Subcutaneous abdominal adipose tissue (tissue), 5 donors: ENCODE data around the gene PACRG.

Source experiments
- H3K27ac ChIP-seq: one replicate; pipeline ENCODE4 v1.7.0; 2013; ENCODE audit warnings: low read depth, mild to moderate bottlenecking, inconsistent platforms, low read length, moderate library complexity
- H3K27me3 ChIP-seq, 5 donors: one replicate each; pipeline ENCODE4 v1.7.0; 2013; ENCODE audit warnings: low read length in 5 of 5, inconsistent platforms in 1 of 5; ENCODE audit not compliant: control insufficient read depth in 5 of 5, insufficient read depth in 4 of 5
- H3K36me3 ChIP-seq, 5 donors: one replicate each; pipeline ENCODE4 v1.7.0; 2013; ENCODE audit warnings: low read length in 5 of 5; ENCODE audit not compliant: control insufficient read depth in 5 of 5, insufficient read depth in 5 of 5
- H3K4me1 ChIP-seq, 5 donors: one replicate each; pipeline ENCODE4 v1.7.0; 2013; ENCODE audit warnings: low read length in 5 of 5, mild to moderate bottlenecking in 3 of 5, moderate library complexity in 1 of 5; ENCODE audit not compliant: control insufficient read depth in 5 of 5, insufficient read depth in 5 of 5
- H3K4me3 ChIP-seq, 5 donors: one replicate each; pipeline ENCODE4 v1.7.0; 2013; ENCODE audit warnings: low read length in 5 of 5, low read depth in 1 of 5
- H3K9ac ChIP-seq, 5 donors: one replicate each; pipeline ENCODE4 v1.7.0; 2013; ENCODE audit warnings: low read length in 5 of 5, mild to moderate bottlenecking in 4 of 5, moderate library complexity in 3 of 5
- H3K9me3 ChIP-seq, 5 donors: one replicate each; pipeline ENCODE4 v1.7.0; 2013; ENCODE audit warnings: low read length in 5 of 5; ENCODE audit not compliant: control insufficient read depth in 5 of 5
- donor health status: healthy.
- donor health status: healthy.
- donor health status: healthy.
- donor health status: healthy.
- donor health status: healthy.

PACRG gene

DNA sequence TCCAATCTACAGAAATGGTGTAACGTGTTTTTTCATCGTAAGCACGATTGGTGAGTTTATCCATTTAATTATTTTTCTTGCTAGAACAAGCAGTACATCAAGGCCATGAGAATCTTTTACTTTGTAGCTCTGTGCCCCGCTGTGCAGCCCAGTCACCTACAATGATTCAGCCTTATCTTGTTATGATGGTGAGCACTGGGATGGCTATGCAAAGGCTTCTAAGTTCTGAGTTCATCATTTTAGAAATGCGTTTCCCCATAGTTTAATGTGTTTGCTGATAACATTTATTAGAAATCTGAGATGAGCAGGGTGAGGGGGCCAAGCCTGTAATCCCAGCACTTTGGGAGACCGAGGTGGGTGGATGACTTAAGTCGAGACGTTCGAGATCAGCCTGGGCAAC is 575.0 kb downstream of the PACRG start:
- H3K27ac ChIP-seq = no peak overlapping the region

DNA sequence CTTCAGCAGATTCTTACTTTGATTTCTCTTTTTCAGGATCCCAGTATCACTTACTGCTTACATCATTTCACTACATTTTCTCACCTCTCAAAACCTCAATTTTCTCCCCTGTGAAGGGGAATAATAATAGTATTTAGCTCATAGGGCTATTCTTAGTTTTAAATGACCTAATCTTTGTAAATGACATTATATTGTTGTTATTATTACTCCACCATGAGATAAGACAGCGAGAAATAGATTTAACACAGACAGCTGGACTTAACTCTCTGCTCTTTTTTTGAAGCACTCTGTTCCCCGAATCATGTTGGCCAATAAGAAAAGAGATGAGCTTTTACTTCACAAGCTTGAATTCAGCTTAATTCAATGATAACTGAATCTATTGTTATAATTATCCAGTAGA is 578.2 kb downstream of the PACRG start:
- H3K9me3 ChIP-seq = no peaks in the 10 kb centered on the region
- H3K4me1 ChIP-seq = peaks cover 0 to 14% (median 5%) of the 10 kb centered on the region in 5 donors
- no peaks in the 10 kb centered on the region for H3K36me3 ChIP-seq
- H3K9ac ChIP-seq = no peak overlapping the region
- H3K4me3 ChIP-seq = no peak overlapping the region
- H3K27me3 ChIP-seq = no peaks in the 10 kb centered on the region
- no peak overlapping the region for H3K27ac ChIP-seq

More for the DNA sequence above, 575.0 kb downstream of the PACRG start:
- Histone ChIP-seq H3K9me3 (no peaks in the 10 kb centered on the region), H3K4me1 (peaks cover 0 to 5% (median 3%) of the 10 kb centered on the region in 5 donors), H3K36me3 (no peaks in the 10 kb centered on the region), H3K9ac (no peak overlapping the region), H3K27me3 (no peaks in the 10 kb centered on the region), H3K4me3 (no peak overlapping the region)

DNA sequence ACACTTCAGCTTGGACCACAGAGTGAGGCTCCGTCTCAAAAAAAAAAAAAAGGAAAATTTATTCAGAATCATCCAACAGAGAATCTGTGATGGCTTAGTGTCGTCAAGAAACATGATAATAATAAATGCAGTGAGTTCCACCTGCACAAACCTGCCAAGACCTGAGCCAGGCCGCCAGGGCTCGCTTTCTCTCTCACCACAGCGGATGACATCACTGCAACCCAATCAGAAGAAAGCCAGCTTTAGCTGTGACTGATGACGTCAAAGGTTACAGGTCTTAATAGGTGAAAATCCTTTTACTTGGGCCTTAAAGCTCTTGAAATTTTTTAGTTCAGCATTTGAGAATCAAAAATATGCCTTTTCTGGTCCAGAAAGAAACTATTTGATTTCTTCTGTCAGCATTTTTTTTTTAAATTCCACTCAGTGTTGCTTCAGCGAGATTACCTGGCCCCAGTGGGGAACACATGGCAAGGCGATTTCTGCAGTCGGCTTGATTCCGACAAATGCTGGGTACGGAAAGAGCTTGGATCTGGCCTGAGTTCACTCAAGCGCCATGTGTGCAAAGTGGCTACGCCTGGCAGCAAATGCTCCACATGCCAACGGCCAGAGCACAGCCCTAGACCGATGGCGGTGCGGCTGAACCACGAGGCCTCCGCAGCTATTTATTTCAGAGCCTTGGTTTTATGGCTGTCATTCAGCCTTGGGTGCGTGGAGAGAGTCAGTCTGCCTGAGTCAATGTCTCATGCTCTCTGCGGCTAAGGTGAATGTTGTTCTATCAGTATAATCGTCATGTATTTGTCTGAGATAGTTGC is 581.1 kb downstream of the PACRG start:
- Histone ChIP-seq H3K9me3 (no peaks in the 10 kb centered on the region), H3K36me3 (no peaks in the 10 kb centered on the region), H3K27me3 (no peaks in the 10 kb centered on the region), H3K4me1 (peaks cover 0 to 10% (median 0%) of the 10 kb centered on the region in 5 donors), H3K4me3 (no peak overlapping the region), H3K9ac (no peak overlapping the region), H3K27ac (no peak overlapping the region)

DNA sequence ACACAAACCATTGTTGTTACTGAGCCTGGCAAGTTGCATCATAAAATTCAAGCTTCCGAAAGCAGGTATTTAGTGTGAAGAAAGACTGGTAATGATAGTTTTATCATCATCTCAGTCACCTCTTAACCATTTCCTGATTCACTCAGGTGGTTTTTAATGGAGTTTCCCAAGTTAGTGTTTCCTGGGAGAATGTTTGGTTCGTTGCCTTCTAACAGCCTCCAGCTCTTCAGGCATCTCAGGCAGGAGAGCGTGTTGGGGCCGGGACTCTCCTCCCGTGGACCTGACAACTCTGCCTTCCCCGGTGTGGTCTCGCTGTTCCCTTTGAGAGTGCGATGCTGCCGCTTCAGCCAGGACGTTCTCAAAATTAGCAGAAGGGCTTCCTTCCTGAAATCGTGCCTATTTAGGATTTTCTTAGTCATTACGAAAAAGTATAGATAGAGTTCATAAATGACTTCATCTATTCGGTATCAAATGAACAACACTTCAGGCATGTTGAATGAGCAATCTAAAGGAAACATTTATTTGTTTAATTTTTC is 581.8 kb downstream of the PACRG start:
- Histone ChIP-seq H3K27me3 (no peaks in the 10 kb centered on the region), H3K4me1 (peaks cover 0 to 10% (median 0%) of the 10 kb centered on the region in 5 donors), H3K9me3 (no peaks in the 10 kb centered on the region), H3K27ac (peak overlapping the region; percentile 33), H3K9ac (peak overlapping the region in 1 of 5 donors; percentile 28), H3K4me3 (peak overlapping the region in 2 of 5 donors; percentile 40 to 48), H3K36me3 (no peaks in the 10 kb centered on the region)

DNA sequence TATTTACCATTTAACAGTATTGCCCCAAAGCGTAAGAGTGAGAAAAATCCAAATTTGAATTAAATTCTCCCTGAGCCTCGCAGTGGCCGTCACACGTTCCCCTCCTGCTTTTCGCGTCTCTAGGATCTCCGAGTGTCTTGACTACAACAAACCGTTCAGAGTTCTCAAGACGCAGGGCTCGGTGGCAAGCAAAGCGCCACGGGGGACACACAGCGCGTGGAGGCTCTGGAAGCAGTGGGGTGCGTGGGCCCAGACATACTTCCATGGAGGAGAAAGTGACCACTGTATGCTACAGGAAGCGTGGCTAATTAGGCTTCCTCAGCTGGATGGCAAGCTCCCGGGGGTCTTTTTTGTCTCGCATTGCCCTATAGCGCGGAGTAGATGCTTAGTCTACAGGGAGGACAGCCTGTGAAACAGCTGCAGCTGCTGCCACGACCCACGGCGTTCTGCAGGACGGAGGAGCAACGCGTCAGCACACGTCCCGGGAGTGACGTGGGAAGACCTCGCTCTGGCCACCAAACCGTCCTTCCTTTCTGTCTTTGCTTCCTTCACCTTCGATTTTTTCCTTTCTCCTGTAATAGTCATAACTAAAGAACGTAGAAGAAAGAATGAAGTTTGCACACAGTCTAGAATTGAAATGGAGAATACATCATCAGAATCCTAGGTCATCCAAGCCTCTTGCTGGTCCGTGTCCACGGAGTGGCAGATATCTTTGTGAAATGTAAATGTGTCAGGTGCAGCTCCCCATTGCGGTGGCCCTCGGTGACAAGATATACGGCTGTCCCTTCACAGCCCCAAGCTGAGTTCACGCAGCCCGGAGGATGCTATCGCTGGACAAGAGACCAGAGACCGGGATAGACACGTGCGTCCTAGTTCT is 582.6 kb downstream of the PACRG start:
- Histone ChIP-seq H3K9me3 (no peaks in the 10 kb centered on the region), H3K4me3 (peak overlapping the region in 3 of 5 donors; percentile 26 to 48 (median 40)), H3K36me3 (no peaks in the 10 kb centered on the region), H3K27me3 (no peaks in the 10 kb centered on the region), H3K9ac (peak overlapping the region in 1 of 5 donors; percentile 28), H3K4me1 (peaks cover 0 to 10% (median 0%) of the 10 kb centered on the region in 5 donors), H3K27ac (peak overlapping the region; percentile 33)

DNA sequence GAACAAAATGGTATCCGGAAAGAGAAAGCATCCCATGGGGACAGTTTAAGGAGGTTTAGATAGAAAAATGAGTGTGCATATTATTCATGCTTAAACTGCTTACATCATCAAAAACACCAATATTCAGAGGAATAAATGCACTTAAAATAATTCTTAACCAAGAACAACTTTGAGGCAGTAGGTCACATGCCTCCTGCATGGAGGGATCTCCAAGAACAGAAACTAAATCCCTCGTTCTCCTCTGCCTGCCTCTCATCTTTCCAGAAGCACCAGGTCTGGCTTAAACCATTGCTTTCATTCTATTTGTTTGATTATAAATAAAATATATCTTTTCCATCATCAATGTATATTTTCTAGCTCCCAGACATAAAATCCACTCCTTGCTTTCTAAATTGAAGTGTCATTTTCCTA is 583.2 kb downstream of the PACRG start:
- no peaks in the 10 kb centered on the region for H3K9me3 ChIP-seq
- H3K4me1 ChIP-seq = peaks cover 0 to 10% (median 0%) of the 10 kb centered on the region in 5 donors
- no peaks in the 10 kb centered on the region for H3K27me3 ChIP-seq
- no peak overlapping the region for H3K27ac ChIP-seq
- H3K36me3 ChIP-seq = no peaks in the 10 kb centered on the region
- H3K4me3 ChIP-seq = no peak overlapping the region
- H3K9ac ChIP-seq = no peak overlapping the region

DNA sequence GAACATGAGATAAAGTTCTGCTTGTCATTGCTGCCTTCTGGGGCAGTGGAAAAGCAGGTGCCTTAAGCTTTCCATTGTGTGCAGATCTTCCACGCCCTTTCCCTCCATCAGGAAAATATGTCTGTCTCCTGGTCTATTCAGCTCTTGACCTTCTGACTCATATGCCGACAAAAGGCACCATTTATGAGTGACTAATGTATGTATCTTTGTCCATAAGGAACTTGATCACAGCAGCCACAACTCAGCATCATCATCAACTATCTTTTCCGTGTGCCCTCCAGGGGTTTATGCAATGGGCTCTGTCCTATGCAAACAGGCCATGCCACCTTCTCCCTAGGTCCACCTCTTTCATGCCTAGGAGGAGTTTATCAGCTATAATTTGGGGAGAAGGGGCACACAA is 584.1 kb downstream of the PACRG start:
- Histone ChIP-seq H3K27me3 (no peaks in the 10 kb centered on the region), H3K9ac (no peak overlapping the region), H3K4me3 (no peak overlapping the region), H3K9me3 (no peaks in the 10 kb centered on the region), H3K27ac (no peak overlapping the region), H3K4me1 (peaks cover 0 to 10% (median 0%) of the 10 kb centered on the region in 5 donors), H3K36me3 (no peaks in the 10 kb centered on the region)

DNA sequence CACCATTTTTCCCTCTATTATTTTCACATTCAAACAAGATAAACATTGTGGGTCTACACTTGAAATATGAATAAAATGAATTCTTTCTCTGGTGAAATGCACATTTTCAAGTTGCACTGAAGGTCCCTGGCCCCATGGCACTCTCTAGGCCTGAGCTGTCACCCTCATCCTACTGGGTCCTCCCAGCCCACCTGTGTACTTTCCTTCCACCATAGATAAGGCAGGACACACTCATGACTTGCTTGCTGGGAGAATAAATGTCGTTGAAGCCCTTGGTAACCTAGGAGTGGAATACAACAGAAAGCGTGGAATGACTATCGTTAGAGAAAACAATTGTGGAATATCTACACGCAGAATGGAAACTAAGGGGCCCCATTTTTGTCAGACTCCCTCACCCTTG is 585.8 kb downstream of the PACRG start:
- no peaks in the 10 kb centered on the region for H3K36me3 ChIP-seq
- H3K4me3 ChIP-seq = no peak overlapping the region
- H3K4me1 ChIP-seq = peaks cover 0 to 19% (median 0%) of the 10 kb centered on the region in 5 donors
- no peaks in the 10 kb centered on the region for H3K27me3 ChIP-seq
- H3K27ac ChIP-seq = no peak overlapping the region
- H3K9ac ChIP-seq = no peak overlapping the region
- no peaks in the 10 kb centered on the region for H3K9me3 ChIP-seq

DNA sequence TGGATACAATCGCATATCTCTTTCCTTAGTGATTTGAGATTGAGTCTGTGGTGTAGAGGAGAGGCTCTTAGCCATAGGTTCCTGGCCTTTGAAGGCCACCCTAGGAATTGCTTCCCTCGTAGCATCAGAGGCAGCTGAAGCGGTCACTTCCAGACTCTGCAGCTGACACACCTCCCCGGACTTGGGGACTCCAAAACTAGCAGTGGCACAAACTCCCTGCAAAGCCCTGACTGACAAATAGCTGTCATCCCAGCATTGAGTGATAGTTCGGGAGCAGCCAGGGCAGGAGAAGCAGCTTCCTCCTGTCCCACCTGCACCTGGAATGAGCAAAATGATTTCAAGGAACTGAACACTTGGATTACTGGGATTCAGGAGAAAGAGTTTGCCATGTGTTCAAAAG is 586.2 kb downstream of the PACRG start:
- Histone ChIP-seq H3K4me1 (peaks cover 0 to 23% (median 0%) of the 10 kb centered on the region in 5 donors), H3K27me3 (no peaks in the 10 kb centered on the region), H3K4me3 (no peak overlapping the region), H3K27ac (no peak overlapping the region), H3K36me3 (no peaks in the 10 kb centered on the region), H3K9ac (no peak overlapping the region), H3K9me3 (no peaks in the 10 kb centered on the region)
